Endothelial cell of umbilical vein (primary cell): ENCODE data around the gene MACF1. TPM values are rescaled to one million over a fixed set of nuclear protein-coding genes. Genes with fewer than 3 reads are reported as not detected.

Experiments used
- BruUV-seq: library from RNA; stranded (reverse); fragments of 400-500 nt; replicated peaks from 2 replicates; lab custom pipeline; 2021; lab: Mats Ljungman, UMichigan
- CTCF ChIA-PET: fragments of 300-600, 350-600 bp; sonication (Branson Sonifier 250); formaldehyde crosslinking; loops from one replicate; lab custom pipeline; 2021; ENCODE audit warnings: antibody characterized with exemption, inconsistent platforms; lab: Charles Lee
- POLR2A ChIA-PET: fragments of 300-600, 350-600 bp; sonication (Branson Sonifier 250); formaldehyde crosslinking; loops from one replicate; lab custom pipeline; 2021; ENCODE audit warnings: antibody characterized with exemption, inconsistent platforms; lab: Charles Lee
- DNase-seq: peaks from one replicate; pipeline ENCODE4 v3.0.0-alpha.2; 2011; ENCODE audit warnings: low read depth, low spot score
- FAIRE-seq: peaks from 2 replicates; lab custom pipeline; 2011; peaks lifted over from hg19 to GRCh38; lab: Jason Lieb, UNC
- H2AFZ ChIP-seq: 2 replicates; pipeline ENCODE4 v1.6.0; 2012; ENCODE audit warnings: low read depth, low read length, control low read depth, inconsistent platforms
- H3K27ac ChIP-seq: 2 replicates; pipeline ENCODE4 v1.5.1; 2011; ENCODE audit warnings: low read depth, mild to moderate bottlenecking, control low read depth, low read length, moderate library complexity; ENCODE audit not compliant: insufficient read depth
- H3K27me3 ChIP-seq, 2 experiments: 2 replicates each; pipeline versions ENCODE4 v1.6.0 to v1.6.1; 2011; ENCODE audit warnings: low read length in 2 of 2, mixed read lengths in 1 of 2; ENCODE audit not compliant: control insufficient read depth in 2 of 2, insufficient read depth in 2 of 2
- H3K36me3 ChIP-seq, 2 experiments: 2 replicates in 1 of 2; 3 replicates in 1 of 2; pipeline ENCODE4 v1.5.1; 2011; ENCODE audit warnings: low read length in 2 of 2, mild to moderate bottlenecking in 1 of 2, moderate library complexity in 1 of 2; ENCODE audit not compliant: control insufficient read depth in 2 of 2, insufficient read depth in 2 of 2; ENCODE audit errors: extremely low read depth in 1 of 2
- H3K4me1 ChIP-seq: 3 replicates; pipeline ENCODE4 v1.5.1; 2011; ENCODE audit warnings: mild to moderate bottlenecking, low read length; ENCODE audit not compliant: control insufficient read depth, insufficient read depth; ENCODE audit errors: extremely low read depth
- H3K4me2 ChIP-seq: 2 replicates; pipeline ENCODE4 v1.6.1; 2011; ENCODE audit warnings: low read length, control low read depth, mixed read lengths; ENCODE audit not compliant: insufficient read depth
- H3K4me3 ChIP-seq, 3 experiments: fragments of 200-600 bp in 1 of 3; sonication (generic), shearing (Covaris generic) in 1 of 3; replicated peaks in 1 of 3; 2 replicates each; pipeline ENCODE4 v1.5.1; 2011 to 2016; ENCODE audit warnings: control low read depth in 3 of 3, low read length in 3 of 3, mild to moderate bottlenecking in 2 of 3, inconsistent platforms in 1 of 3, low read depth in 1 of 3, moderate library complexity in 1 of 3; ENCODE audit not compliant: insufficient read depth in 1 of 3
- H3K79me2 ChIP-seq: 2 replicates; pipeline ENCODE4 v1.6.0; 2012; ENCODE audit warnings: low read length, inconsistent platforms; ENCODE audit not compliant: control insufficient read depth, insufficient read depth
- H3K9ac ChIP-seq: replicated peaks from 2 replicates; pipeline ENCODE3; 2011; ENCODE audit warnings: low read length, control low read depth; ENCODE audit not compliant: insufficient read depth; ENCODE audit errors: extremely low read depth
- H3K9me1 ChIP-seq: replicated peaks from 3 replicates; pipeline ENCODE4 v1.6.0; 2011; ENCODE audit warnings: mild to moderate bottlenecking, low read length; ENCODE audit not compliant: control insufficient read depth, insufficient read depth; ENCODE audit errors: extremely low read depth
- H3K9me3 ChIP-seq: replicated peaks from 2 replicates; pipeline ENCODE4 v1.5.1; 2012; ENCODE audit warnings: low read length, inconsistent platforms; ENCODE audit not compliant: control insufficient read depth, insufficient read depth
- H4K20me1 ChIP-seq: replicated peaks from 2 replicates; pipeline ENCODE3; 2011; ENCODE audit warnings: mild to moderate bottlenecking, low read length; ENCODE audit not compliant: control insufficient read depth, insufficient read depth; ENCODE audit errors: extremely low read depth
- CTCF ChIP-seq, 2 donors: IDR thresholded peaks; 1 replicate in 1 of 2; 2 replicates in 1 of 2; pipeline ENCODE4 v1.5.1; 2011; ENCODE audit warnings: low read length in 2 of 2, mild to moderate bottlenecking in 2 of 2, moderate library complexity in 2 of 2, control low read depth in 1 of 2, inconsistent platforms in 1 of 2, low read depth in 1 of 2; ENCODE audit not compliant: insufficient read depth in 1 of 2; ENCODE audit errors: extremely low read depth in 1 of 2
- GATA2 ChIP-seq: IDR thresholded peaks from 2 replicates; pipeline ENCODE4 v1.7.0; 2011; ENCODE audit warnings: low read depth, mild to moderate bottlenecking, moderate library complexity, mixed read lengths, low read length; ENCODE audit not compliant: insufficient read length, insufficient read depth
- JUN ChIP-seq: IDR thresholded peaks from 2 replicates; pipeline ENCODE4 v1.6.1; 2011; ENCODE audit warnings: borderline replicate concordance, low read depth; ENCODE audit not compliant: insufficient read length, insufficient read depth
- MAX ChIP-seq: IDR thresholded peaks from 2 replicates; pipeline ENCODE4 v1.6.1; 2011; ENCODE audit not compliant: insufficient read depth, insufficient read length
- MYC ChIP-seq: IDR thresholded peaks from one replicate; pipeline ENCODE4 v1.6.1; 2011; ENCODE audit warnings: mild to moderate bottlenecking, low read depth, low read length
- dilution Hi-C: fragments of 300-500 bp; cut with MboI; formaldehyde crosslinking; loops from one replicate; pipeline ENCODE4 v1.15.0; 2019; ENCODE audit warnings: low sequenced_read_pairs; ENCODE audit not compliant: extremely low pct_ligation_motif_present
- intact Hi-C: fragments of 100-400 bp; cut with micrococcal nuclease; formaldehyde crosslinking; loops from one replicate; pipeline ENCODE4 v1.10.0; 2022
- polyA plus RNA-seq, 4 experiments: library from polyadenylated mRNA; depleted of rRNA in 3 of 4; stranded (reverse) in 3 of 4; unstranded in 1 of 4; fragments of >200 nt; gene quantifications; 2 replicates each; pipeline versions ENCODE4 v1.2.1 to v1.2.3, GENCODE V29; 2011 to 2012; ENCODE audit warnings: missing spikeins in 1 of 4
- total RNA-seq: library from RNA; stranded (reverse); gene quantifications from 2 replicates; pipeline ENCODE4 v1.2.3, GENCODE V29; 2021

MACF1 gene
- total and polyA plus RNA-seq, 2 donors (not counting 3 experiments of a cell fraction or from before 2014, with no cell fraction given), result 122 to 587 TPM

- H3K4me1 ChIP-seq, result peaks cover 6% of the 10 kb centered on the region
- no peak overlapping the region for H3K27ac ChIP-seq
- peaks cover 12 to 20% of the 10 kb centered on the region in 2 experiments for H3K36me3 ChIP-seq
- no peaks in the 10 kb centered on the region for H4K20me1 ChIP-seq
- intact Hi-C loops, result loop anchor here (2.0 to 5.0 kb wide), 2 partner anchors 49 to 233 kb away; no protein-coding TSS in a partner anchor
- peaks cover 7 to 12% of the 10 kb centered on the region in 2 experiments for H3K27me3 ChIP-seq
- CTCF ChIA-PET, result interaction anchor here (1.6 to 3.2 kb wide), 2 partner anchors 50 to 391 kb away, joined by 7 to 22 read pairs; no protein-coding TSS in a partner anchor
- no peaks in the 10 kb centered on the region for H3K79me2 ChIP-seq
- no peak for TF ChIP-seq MYC
- TF ChIP-seq JUN, result no peak
- no peak for TF ChIP-seq GATA2
- TF ChIP-seq MAX, result no peak
- TF ChIP-seq CTCF (IDR thresholded peaks at IDR 0.05; ENCODE audit: extremely low read depth in 1 of 2, insufficient read depth in 1 of 2, low read depth in 1 of 2, low read length in 2 of 2), result no peak
- FAIRE-seq (no peak), DNase-seq (no peak)
- dilution Hi-C loops, result no loop called here
- H3K9me3 ChIP-seq, result no peaks in the 10 kb centered on the region
- no peaks in the 10 kb centered on the region for H3K9me1 ChIP-seq
- no peak overlapping the region for H3K9ac ChIP-seq
- no peak overlapping the region for H2AFZ ChIP-seq
- H3K4me3 ChIP-seq, result no peak overlapping the region
- H3K4me2 ChIP-seq, result no peak overlapping the region
- no TSS peak for BruUV-seq
- POLR2A ChIA-PET, result no interaction called here
These were observed 285.2 kb downstream of the MACF1 start for GRCh38 chr1:39489567-39490239.
